BLaER1 (cell line): ENCODE data around the gene DNAJB1.

Experiments used
- H3K27ac ChIP-seq: shearing (Covaris generic); formaldehyde crosslinking; 2 replicates; pipeline ENCODE4 v1.8.1; 2022
- H3K27me3 ChIP-seq: shearing (Covaris generic); formaldehyde crosslinking; 2 replicates; pipeline ENCODE4 v1.8.1; 2022
- H3K36me3 ChIP-seq: shearing (Covaris generic); formaldehyde crosslinking; 2 replicates; pipeline ENCODE4 v1.8.1; 2022
- H3K4me1 ChIP-seq: shearing (Covaris generic); formaldehyde crosslinking; 2 replicates; pipeline ENCODE4 v1.8.1; 2022
- H3K4me2 ChIP-seq: shearing (Covaris generic); formaldehyde crosslinking; 2 replicates; pipeline ENCODE4 v1.8.1; 2022
- H3K4me3 ChIP-seq: shearing (Covaris generic); formaldehyde crosslinking; 2 replicates; pipeline ENCODE4 v1.8.1; 2022
- H3K9ac ChIP-seq: shearing (Covaris generic); formaldehyde crosslinking; 2 replicates; pipeline ENCODE4 v1.8.1; 2022
- H3K9me3 ChIP-seq: shearing (Covaris generic); formaldehyde crosslinking; 2 replicates; pipeline ENCODE4 v1.8.1; 2022
- H4K20me1 ChIP-seq: shearing (Covaris generic); formaldehyde crosslinking; 2 replicates; pipeline ENCODE4 v1.8.1; 2022
- Cebpa-rat ChIP-seq: shearing (Covaris generic); IDR thresholded peaks from 2 replicates; pipeline ENCODE4 v1.8.1; 2022

The DNAJB1 gene

DNA sequence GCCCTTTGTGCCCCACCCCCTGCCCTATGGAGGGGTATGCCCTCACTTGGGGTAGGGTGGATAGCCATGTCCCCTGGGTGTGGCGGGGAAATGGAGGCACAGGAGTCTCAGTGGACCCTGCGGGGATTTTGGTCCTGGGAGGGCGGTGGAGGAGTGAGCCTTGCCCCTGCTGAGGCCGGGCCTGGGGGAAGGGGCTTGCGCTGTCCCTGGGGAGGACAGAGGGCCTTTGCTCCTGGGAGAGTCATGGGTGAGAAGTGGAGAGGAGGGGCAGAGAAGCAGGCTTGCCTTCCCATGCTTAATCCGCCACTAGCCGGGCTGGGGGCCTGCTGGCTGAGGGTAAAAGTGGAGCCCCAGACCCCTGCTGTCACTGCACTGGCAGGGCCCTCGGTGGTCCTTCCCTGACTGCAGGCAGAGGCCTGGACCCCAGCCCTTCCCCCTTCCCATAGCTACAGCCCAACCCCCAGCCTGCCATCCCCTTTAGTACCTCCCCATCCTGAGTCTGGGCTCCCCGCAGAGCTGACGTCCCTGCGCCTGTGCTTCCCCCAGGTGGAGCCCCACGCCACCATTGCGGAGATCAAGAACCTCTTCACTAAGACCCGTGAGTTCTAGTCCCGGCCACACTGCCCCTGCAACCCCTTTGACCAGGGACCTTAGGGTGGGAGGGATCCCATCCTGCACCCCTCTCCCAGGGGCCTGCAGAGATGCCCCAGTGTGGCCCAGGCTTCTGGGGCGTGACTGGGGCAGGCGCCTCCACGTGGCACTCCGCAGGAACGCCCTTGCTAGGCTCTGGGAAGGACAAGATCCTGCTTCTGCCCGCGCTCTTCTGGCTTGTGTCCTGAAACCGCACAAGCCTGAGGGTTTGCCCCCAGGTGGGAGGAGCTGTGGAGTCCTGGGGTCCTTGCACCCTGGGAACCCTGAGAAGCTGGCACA, 44.7 kb upstream of the DNAJB1 start:
- no peak for TF ChIP-seq Cebpa-rat
- Histone ChIP-seq H3K9ac (peak overlapping the region; percentile 74), H4K20me1 (peaks cover 89% of the 10 kb centered on the region), H3K27ac (peak overlapping the region; percentile 87), H3K4me2 (peak overlapping the region; percentile 86), H3K4me3 (peak overlapping the region; percentile 59), H3K4me1 (peaks cover 94% of the 10 kb centered on the region), H3K27me3 (no peaks in the 10 kb centered on the region), H3K36me3 (peaks cover 18% of the 10 kb centered on the region), H3K9me3 (no peaks in the 10 kb centered on the region)

DNA sequence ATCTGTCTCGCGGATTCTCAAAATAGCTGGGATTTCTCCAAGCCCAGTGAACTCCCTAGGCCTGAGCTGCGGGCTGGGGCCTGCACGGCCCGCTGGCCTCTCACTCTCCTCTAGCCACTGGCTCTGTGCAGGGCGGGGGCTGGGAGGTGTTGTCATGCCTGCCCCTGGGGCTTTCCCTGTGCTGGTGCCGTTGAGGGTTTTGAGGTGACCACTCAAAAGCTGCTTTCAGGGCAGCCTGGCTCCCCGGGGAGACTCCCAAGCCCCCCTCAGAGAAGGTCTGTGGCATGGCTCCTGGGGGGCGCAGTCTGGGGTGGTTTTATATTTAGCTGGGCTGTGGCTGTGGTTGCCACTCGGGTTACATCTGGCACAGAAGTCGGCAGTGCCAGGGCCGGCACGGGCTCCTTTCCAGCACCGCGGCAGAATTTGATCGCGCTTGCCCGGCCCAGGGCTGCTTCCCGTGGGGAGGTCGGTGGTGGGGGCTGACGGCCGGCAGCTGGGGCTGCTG, 43.7 kb upstream of the DNAJB1 start:
- Histone ChIP-seq H3K4me1 (peaks cover 94% of the 10 kb centered on the region), H3K36me3 (peaks cover 22% of the 10 kb centered on the region), H3K27ac (peak overlapping the region; percentile 87), H3K9ac (peak overlapping the region; percentile 74), H3K9me3 (no peaks in the 10 kb centered on the region), H3K4me3 (peak overlapping the region; percentile 59), H4K20me1 (peaks cover 87% of the 10 kb centered on the region), H3K4me2 (peak overlapping the region; percentile 86), H3K27me3 (no peaks in the 10 kb centered on the region)
- no peak for TF ChIP-seq Cebpa-rat

DNA sequence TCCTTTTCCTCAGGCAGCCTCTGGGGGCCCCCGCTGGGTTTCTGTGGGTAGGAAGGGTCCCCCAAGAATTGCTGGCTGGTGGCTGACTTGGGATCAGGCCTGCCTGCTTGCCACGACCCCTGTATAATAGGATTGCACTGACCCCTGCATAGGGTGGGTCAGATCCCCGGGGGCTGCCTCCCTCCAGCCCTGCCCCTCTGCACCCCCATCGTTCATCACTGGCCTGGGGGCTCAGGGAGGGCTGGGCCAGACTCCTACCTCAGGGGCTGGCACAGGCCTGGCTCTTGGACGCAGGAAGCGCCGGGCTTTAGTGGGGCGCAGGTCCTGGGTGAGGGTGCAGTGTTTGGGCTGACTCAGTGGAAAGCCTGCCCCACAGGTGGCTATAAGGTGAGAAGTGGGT, 43.1 kb upstream of the DNAJB1 start:
- H3K9ac ChIP-seq = peak overlapping the region; percentile 74
- H3K27ac ChIP-seq = peak overlapping the region; percentile 87
- peak overlapping the region; percentile 86 for H3K4me2 ChIP-seq
- H4K20me1 ChIP-seq = peaks cover 90% of the 10 kb centered on the region
- peak overlapping the region; percentile 59 for H3K4me3 ChIP-seq
- peaks cover 22% of the 10 kb centered on the region for H3K36me3 ChIP-seq
- no peak for TF ChIP-seq Cebpa-rat
- peaks cover 97% of the 10 kb centered on the region for H3K4me1 ChIP-seq
- no peaks in the 10 kb centered on the region for H3K27me3 ChIP-seq
- no peaks in the 10 kb centered on the region for H3K9me3 ChIP-seq

DNA sequence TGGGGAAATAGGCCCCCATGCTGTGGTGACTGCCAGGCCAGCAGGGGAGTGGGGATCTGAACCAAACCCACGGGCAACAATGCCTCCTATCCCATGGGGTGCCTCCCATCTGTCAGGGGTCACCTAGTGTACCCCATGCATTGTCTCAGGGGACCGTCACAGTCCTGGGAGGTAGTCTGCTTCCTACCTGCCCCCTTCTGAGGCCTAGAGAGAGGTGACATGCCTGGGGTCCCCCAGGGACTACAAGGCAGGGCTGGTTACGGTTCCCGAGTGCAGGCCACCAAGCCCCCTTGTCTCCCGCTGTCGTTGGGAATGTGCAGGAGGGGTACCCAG, 42.5 kb upstream of the DNAJB1 start:
- peaks cover 97% of the 10 kb centered on the region for H3K4me1 ChIP-seq
- H3K36me3 ChIP-seq = peaks cover 22% of the 10 kb centered on the region
- H4K20me1 ChIP-seq = peaks cover 90% of the 10 kb centered on the region
- no peaks in the 10 kb centered on the region for H3K9me3 ChIP-seq
- TF ChIP-seq Cebpa-rat = no peak
- peak overlapping the region; percentile 86 for H3K4me2 ChIP-seq
- peak overlapping the region; percentile 87 for H3K27ac ChIP-seq
- H3K27me3 ChIP-seq = no peaks in the 10 kb centered on the region
- peak overlapping the region; percentile 74 for H3K9ac ChIP-seq
- peak overlapping the region; percentile 59 for H3K4me3 ChIP-seq

DNA sequence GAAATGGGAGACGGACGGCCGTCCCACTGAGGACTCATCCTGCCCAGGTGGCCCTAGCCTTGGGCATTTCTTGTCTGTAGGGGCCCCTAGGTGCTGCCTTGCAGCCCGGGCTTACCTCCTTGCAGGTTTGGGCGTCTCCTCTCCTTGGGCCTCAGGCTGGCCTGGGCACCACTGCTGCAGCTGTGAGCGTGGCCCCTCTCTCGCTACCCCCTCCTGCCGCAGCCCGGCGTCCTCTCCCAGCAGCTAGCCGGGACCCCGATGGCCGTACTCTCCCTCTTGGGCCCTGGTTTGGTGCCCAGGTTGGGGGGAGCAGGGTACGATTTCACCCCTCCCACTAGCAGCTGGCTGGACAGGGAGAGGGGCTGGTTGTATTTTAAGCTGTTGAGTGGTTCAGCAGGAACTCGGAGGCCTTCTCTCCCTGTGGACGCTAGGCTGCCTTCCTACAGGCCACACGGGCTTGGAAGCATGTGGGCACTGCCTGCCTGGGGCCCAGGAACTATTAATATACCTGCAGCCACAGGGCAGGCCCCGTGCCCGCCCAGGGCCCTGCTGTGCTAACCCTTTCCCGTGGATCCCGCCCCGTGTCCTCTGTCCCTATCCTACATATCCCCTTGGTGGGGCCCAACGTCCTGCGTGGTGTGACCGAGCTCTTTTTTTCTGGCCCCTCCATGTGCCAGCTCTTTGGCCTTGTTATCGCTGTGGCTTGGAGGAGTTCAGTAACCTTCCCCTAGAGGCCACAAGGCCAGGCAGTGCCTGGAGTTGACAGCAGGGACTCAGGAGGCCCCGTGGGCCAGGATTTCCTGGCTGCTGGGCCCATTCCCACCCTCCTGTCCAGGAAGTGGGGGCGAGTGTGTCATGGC, 41.9 kb upstream of the DNAJB1 start:
- Histone ChIP-seq H3K9me3 (no peaks in the 10 kb centered on the region), H3K36me3 (peaks cover 17% of the 10 kb centered on the region), H3K4me2 (peak overlapping the region; percentile 86), H3K27me3 (no peaks in the 10 kb centered on the region), H3K9ac (peak overlapping the region; percentile 74), H3K4me3 (peak overlapping the region; percentile 59), H4K20me1 (peaks cover 88% of the 10 kb centered on the region), H3K27ac (peak overlapping the region; percentile 87), H3K4me1 (peaks cover 97% of the 10 kb centered on the region)
- no peak for TF ChIP-seq Cebpa-rat

DNA sequence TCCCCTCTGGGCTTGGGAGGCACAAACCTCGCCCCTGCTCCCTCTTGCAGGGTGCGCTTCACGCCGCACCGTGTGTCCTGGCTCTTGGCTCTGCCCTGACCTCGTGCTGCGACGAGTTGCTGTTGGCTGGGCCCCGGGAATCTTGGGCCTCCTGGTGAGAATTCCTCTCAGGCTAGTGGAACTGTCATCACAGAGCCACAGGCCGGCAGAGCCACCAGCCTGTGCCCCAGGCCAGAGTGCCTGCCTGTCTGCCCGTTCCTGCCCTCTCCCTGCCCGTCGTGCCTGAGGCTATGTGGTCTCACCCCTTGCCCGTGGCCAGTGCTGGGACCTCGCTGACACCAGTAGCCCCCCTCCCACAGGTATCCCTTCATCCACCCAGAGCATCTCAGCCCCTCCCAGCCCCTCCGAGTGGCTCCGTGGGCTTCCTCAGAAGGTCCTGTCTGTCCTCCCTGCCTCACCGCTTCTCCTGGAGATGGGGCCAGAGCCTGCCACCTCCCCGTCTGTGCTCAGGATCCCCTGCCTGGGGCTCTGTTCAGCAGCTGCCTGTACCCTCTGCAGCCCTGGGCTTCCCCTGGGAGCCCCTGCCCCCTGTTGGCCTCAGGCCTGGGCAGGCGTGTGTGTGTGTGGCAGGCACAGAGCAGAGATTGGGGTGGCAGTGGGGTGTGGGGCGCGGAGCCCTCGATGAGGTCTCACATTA, 40.3 kb upstream of the DNAJB1 start:
- Histone ChIP-seq H4K20me1 (peaks cover 92% of the 10 kb centered on the region), H3K36me3 (peaks cover 16% of the 10 kb centered on the region), H3K4me1 (peaks cover 99% of the 10 kb centered on the region), H3K27ac (peak overlapping the region; percentile 71), H3K4me2 (peak overlapping the region; percentile 86), H3K9me3 (no peaks in the 10 kb centered on the region), H3K4me3 (no peak overlapping the region), H3K9ac (peak overlapping the region; percentile 62), H3K27me3 (no peaks in the 10 kb centered on the region)
- no peak for TF ChIP-seq Cebpa-rat

DNA sequence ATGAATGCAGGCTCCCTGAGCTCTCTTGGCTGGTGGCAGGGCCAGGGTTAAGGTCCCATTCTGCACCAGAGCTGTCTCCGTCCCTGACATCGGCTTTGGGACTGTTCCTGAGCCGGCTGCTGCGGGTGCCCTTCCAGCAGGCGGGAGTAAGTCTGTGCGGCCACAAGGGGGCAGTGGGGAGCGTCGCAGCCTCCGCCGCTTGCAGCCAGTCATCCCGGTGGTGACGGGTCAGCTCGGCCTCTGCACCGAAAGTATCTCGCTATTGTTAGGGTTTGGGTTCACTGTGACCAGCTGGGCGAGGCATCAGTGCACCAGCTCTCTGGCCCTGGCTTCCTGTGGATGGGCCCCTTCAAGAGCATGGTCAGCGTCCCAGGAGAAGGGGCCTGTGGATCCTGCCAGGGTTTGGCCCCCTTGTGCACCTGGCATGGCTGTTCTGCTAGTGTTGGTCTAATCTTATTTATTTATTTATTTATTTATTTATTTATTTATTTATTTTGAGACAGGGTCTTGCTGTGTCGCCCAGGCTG, 38.5 kb upstream of the DNAJB1 start:
- no peak for TF ChIP-seq Cebpa-rat
- Histone ChIP-seq H3K9me3 (no peaks in the 10 kb centered on the region), H3K36me3 (peaks cover 19% of the 10 kb centered on the region), H4K20me1 (peaks cover 84% of the 10 kb centered on the region), H3K4me2 (peak overlapping the region; percentile 56), H3K4me1 (peaks cover 99% of the 10 kb centered on the region), H3K27ac (no peak overlapping the region), H3K27me3 (no peaks in the 10 kb centered on the region), H3K9ac (no peak overlapping the region), H3K4me3 (no peak overlapping the region)

DNA sequence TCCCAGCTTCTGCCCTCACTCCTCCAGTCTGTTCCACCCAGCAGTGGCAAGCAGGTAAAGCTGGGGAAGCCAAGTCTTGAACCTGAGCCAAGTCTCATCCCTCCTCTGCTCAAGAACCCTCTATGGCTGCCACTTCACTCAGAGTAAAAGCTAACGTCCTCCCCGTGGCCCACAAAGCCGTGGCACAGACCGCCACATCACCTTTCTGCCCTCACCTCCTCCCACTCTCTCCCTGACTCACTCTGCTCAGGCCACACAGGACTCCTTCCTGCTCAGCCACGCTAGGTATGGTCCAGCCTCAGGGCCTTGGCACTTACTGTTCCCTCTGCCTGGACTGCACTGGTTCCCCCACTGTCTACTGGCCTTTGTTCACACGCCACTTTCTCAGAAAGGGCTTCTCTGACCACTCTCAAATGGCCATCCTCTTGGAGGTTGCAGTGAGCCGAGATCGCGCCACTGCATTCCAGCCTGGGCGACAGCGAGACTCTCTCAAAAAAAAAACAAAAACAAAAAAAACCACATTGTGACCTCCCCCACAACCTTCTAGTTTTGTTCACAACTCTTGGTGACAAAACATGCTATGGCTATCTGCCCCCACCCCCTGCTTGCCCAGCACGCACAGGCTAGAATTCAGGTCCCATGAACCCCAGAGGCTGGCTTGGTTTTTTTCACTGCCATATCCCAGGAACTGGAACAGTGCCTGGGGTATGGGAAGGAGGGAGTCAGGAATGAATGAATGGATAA, 37.9 kb upstream of the DNAJB1 start:
- Histone ChIP-seq H3K4me1 (peaks cover 99% of the 10 kb centered on the region), H3K9me3 (no peaks in the 10 kb centered on the region), H3K27ac (no peak overlapping the region), H3K9ac (no peak overlapping the region), H3K27me3 (no peaks in the 10 kb centered on the region), H4K20me1 (peaks cover 78% of the 10 kb centered on the region), H3K36me3 (peaks cover 19% of the 10 kb centered on the region), H3K4me2 (peak overlapping the region; percentile 56), H3K4me3 (no peak overlapping the region)
- TF ChIP-seq Cebpa-rat = no peak
